GM12892 (cell line): ENCODE results near the gene TFDP1.

Experiments used
- POLR2A ChIP-seq: IDR thresholded peaks from 2 replicates; pipeline ENCODE4 v1.6.1; 2011; ENCODE audit warnings: low read depth, low read length, control low read depth
- POLR2AphosphoS5 ChIP-seq: IDR thresholded peaks from 2 replicates; pipeline ENCODE4 v1.6.1; 2011; ENCODE audit warnings: low read depth, low read length, control low read depth
- TAF1 ChIP-seq: IDR thresholded peaks from 2 replicates; pipeline ENCODE4 v1.6.1; 2011; ENCODE audit warnings: low read depth, mild to moderate bottlenecking, control low read depth, low read length, borderline replicate concordance

- TF ChIP-seq POLR2AphosphoS5 (no peak), POLR2A (no peak), TAF1 (no peak)
Measured at GRCh38 chr13:113554333-113554700, 30.2 kb upstream of the TFDP1 start.
